G401.6 (cell line): ENCODE measurements around the gene SIPA1L3.
A peak's percentile ranks its signal among the peaks of the same experiment; 100 is the strongest.
"Not testable (repeated sequence)": the region's sequence is repeated elsewhere in the genome, so short reads cannot be mapped to it uniquely, and the experiment has no call there.

Experiments
- FAIRE-seq: peaks from 2 replicates; lab custom pipeline; 2012; peaks lifted over from hg19 to GRCh38; lab: Jason Lieb, UNC

SIPA1L3 gene

DNA sequence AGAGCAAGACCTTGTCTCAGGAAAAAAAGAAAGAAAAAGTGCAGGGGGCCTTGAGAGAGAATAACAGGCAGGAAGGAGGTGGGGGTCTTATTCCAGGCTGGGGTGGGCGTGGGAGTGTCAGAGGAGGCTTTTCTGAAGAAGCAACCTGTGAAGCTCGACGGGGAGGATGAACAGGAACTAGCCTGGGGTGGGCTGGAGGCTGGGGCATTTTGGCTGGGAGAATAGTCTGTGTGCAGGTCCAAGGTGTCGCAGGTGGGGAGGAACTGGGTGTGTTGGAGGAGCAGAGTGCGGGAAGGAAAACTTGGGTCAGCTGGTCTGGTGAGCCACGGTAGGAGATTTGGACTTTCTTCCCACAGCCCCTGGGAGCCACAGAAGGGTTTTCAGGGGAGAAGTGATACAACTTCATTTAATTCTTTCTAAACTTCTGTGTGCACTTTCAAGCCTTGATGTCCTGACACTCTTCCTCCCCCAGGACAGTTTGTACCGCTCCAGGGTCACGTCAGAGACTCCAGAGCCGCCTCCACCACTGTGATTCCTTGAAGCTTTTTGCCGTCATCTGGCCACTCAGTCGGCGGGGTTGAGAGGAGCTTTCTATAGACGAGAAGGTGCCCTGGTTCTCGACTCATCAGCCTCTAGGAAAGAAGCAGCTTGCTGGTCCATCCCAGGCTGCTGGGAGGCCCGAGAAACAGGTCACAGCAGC is 138.7 kb downstream of the SIPA1L3 start:
- no peak for FAIRE-seq

DNA sequence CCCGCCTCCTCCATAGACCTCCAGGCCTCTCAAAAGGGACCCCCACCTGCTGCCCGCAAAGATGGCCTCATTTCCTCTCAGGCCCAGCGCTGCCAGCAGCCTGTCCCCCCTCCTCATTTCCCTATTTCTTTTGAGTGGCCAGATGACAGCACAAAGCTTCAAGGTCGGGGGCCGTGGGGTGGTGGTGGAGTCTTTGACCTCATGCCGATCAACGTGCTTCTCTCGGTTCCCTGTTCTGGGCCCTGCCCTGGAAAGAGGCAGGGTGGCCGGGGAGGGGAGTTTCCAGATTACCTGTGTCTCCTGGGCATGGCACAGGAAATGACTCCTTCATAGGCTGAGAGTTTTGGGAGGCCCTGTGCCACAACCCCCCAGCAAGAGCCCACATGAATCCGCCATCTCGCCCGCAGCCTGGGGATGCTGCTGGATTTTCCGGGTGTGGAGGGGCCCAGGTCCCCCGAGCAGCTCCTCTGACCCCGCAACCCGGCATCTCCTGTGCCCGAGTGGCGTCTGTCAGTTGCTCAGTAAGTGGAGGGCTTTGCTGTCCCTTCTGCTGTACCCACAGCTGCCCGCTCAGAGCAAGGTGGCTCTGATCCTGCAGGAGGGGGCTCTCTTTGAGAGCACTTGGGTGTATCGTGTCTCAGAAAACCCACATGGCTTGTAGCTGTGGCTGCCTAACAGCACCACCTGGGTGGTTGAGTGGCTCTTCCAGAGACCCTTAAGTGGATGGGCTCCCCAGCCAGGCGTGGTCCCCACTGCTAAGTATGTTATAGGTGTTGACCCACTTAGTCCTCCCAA is 139.4 kb downstream of the SIPA1L3 start:
- FAIRE-seq = no peak

DNA sequence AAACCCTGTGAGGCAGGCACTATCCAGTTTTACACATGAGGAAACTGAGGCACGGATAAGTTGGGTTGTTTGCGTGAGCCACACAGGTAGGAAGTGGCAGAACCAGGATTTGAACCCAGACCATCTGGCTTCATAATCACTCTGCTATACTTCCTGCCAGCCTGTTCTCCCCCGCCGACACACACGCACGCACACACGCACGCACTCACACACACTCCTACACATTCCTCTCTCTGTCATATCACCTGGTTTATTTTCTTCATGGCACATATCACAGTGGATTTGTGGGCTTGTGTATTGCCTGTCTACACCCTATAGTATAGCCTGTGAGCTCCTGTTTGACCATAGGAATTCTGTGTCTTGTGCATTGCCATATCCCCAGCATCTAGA is 140.0 kb downstream of the SIPA1L3 start:
- FAIRE-seq = no peak

DNA sequence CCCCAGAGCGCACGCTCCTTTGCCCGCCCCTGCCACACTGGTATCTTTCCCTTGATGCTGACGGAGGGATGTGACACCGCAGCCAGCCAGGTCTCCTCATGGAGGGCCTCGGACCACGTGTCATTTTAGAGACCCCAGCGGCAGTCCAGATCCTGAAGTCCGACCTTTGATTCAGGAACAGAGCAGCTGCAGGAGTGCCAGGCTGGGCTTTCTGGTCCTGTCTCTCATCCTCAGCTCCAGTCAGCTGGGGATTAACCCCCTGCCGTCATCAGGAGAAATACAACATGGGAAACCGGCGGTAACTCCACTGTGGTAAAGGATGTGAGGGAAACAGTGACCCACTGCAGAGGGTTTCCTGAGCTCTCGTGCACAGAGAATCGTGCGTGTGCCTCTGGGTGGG is 140.6 kb downstream of the SIPA1L3 start:
- FAIRE-seq = no peak

DNA sequence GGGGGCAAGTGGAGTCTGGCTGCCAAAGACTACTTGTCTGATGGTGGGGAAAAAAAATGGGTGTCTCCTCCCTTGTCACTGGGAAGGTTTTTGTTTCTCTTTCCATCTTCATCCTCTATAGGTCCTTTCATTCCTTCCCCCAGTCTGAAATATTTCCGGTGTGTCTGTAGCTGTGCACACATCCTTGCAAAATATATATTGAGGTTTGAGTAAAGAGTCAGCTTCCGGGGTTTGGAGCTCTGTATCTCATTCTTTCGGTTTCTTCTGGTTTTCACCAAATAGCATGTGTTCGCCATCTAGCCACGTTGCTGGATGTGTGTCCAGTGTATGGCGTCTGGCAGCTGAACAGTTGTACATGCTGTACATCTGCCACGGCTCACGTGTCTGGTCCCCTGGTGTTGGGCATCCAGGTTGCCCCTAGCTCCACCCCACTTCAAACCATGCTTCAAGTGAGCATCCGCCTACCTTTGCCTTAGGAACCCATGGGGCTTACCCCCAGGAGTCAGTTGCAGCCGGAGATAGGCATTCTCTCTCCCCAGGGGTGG is 142.2 kb downstream of the SIPA1L3 start:
- no peak for FAIRE-seq

DNA sequence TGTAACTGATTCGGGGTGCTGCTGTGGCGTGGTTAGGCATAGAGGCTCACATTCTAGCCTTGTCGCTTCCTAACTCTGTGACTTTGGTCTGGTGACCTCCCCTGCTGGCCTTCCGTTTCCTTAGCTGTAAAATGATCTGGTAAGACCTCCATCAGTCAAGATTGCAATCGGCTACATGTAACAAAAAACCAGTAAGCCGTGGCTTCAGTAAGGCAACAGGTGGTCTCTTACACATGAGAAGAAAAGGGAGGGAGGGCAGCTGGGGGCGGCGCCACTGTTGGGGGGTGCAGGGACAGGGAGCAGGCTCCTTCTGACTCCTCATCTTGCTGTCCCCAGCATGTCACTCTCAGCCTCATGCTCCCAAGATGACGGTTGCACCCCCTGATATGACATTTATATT is 148.0 kb downstream of the SIPA1L3 start:
- no peak for FAIRE-seq

- no peak for FAIRE-seq
These were observed 148.9 kb downstream of the SIPA1L3 start for GRCh38 chr19:38055655-38056521.

DNA sequence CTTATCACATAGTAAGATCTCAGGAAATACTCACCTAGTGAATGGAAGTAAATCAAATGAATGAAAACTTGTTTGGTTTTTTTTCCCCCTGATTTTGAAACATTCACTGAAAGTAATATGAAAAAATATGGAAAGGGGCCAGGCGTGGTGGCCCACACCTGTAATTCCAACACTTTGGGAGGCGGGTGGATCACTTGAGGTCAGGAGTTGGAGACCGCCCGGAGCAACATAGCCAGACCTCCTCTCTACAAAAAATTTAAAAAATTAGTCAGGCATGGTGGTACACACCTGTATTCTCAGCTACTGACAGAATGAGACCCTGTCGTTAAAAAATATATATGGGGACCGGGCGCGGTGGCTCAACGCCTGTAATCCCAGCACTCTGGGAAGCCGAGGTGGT is 149.6 kb downstream of the SIPA1L3 start:
- FAIRE-seq = no peak

DNA sequence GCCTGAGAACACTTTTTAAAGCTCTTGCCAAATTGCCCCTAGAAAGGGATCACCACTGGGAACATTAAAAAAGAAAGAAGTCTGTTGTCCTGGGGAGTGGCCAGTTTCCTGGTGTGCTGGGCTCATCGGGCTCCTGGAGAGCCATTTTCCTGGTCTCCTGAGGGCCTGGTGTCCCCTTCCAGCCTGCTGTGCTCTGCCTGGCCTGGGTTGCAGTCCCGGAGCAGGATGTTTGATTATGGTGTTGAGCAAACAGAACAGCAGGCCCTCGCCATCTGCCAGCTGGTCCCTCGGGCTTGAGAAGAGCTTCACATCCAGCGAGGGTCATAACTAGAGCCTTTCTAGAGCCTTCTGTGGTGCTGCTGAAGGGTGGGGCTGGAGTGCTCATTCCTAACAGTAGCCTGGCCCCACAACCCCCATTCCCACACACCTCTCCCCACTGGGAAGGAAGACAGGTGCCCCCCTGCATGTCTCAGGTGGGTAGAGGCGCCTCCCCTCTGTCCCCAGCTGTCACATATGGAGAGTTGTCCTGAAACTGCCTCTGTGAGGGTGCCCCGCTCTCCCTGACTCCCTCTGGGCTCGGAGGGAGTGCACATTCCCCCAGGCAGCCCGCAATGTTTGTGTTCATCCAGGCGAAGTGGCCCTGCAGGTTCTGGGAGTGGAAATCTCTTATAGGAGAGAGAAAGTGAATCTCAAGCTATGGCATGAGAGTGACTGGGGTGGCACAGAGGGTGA is 151.1 kb downstream of the SIPA1L3 start:
- FAIRE-seq = no peak

- FAIRE-seq = no peak
These were observed 152.9 kb downstream of the SIPA1L3 start for GRCh38 chr19:38059897-38060296.

- no peak for FAIRE-seq
These were observed 153.3 kb downstream of the SIPA1L3 start for GRCh38 chr19:38060331-38060730.

GRCh38 chr19:38061294-38061693 is 154.3 kb downstream of the SIPA1L3 start:
- FAIRE-seq = no peak

GRCh38 chr19:38062959-38063761 is 156.2 kb downstream of the SIPA1L3 start:
- no peak for FAIRE-seq

DNA sequence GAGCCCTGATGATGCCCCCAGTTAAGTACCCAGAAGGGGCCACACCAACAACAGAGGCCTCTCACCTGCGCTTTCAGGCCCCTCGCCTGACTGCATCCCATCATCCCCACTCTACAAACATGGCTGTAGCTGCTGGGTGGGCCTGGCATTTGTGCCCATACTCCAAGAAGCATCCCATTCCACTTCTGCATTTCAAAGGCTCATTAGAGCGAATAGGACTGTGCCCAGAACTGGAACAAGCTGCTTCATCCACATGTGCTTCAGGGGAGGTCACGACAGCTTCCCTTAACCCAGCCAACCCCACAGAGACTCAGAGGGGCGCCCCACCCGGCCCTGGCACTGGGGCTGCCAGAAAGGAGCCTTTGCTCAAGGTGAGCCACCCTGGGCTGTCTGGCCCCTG is 156.9 kb downstream of the SIPA1L3 start:
- FAIRE-seq = no peak

DNA sequence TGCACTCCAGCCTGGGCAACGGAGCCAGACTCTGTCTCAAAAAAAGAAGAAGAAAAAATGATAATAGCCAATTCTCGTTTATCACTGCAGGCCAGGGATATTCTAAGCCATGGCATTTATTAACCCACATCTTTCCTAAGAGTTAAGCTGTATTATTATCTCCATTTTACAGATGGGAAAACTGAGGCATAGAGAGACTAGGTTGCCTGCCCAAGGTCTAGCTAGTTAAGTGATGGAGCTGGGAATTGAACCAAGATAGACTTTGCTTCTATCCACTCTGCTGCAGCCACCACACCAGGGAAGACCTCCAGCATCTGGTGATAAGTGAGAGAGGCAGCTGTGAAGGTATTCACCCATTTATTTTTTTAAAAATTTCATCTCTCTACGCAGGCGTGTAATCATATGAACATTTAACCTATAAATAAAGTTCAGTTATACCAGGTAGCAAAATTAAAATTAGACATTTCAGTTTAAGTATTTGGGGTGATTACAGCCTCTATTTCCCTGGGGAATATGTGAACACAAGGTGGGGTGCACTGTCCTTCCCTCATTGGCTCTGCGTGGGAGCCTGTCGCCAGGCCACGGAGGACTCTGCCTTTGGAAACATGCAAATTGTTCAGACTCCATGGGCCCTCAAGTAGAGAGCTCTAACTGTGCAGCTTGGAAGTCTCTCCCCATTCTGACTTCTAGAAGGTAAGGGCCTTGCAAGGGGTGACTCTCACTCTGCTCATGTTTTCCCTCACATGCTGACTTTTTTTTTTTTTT is 157.8 kb downstream of the SIPA1L3 start:
- FAIRE-seq = no peak

GRCh38 chr19:38065775-38066174 is 158.8 kb downstream of the SIPA1L3 start:
- peak; percentile 86 for FAIRE-seq

GRCh38 chr19:38068826-38069225 is 161.8 kb downstream of the SIPA1L3 start:
- no peak for FAIRE-seq

DNA sequence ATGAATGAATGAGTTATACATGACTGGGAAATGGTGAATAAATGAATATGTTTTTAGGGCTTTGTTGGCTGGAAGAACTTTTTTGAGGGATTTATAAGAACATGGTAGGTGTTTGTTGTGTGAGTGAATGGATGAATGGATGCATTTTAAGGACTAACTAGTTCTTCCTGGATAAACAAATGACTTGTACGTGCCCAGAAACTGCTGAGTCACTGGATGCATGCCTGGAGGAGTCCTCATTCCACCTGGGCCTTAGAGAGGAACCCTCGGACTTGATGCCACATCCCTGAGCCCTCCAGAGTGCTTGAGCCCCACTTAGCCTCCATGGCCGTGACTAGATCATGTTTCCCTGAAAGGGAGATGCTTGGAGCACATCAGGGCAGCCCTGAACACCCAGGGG is 163.6 kb downstream of the SIPA1L3 start:
- FAIRE-seq = no peak

GRCh38 chr19:38071054-38071453 is 164.0 kb downstream of the SIPA1L3 start:
- FAIRE-seq = not testable (repeated sequence)

- no peak for FAIRE-seq
These were observed 164.6 kb downstream of the SIPA1L3 start for GRCh38 chr19:38071647-38072046.
